Measurements from ENCODE around the gene SLC36A1. TPM values are rescaled to one million over a fixed set of nuclear protein-coding genes. Genes with fewer than 3 reads are reported as not detected.

SLC36A1 gene
- total and polyA plus RNA-seq, 2 of the 8 experiments (the other 6 are each of a cell fraction or from before 2014, with no cell fraction given) = 6.6 to 9.6 TPM

DNA sequence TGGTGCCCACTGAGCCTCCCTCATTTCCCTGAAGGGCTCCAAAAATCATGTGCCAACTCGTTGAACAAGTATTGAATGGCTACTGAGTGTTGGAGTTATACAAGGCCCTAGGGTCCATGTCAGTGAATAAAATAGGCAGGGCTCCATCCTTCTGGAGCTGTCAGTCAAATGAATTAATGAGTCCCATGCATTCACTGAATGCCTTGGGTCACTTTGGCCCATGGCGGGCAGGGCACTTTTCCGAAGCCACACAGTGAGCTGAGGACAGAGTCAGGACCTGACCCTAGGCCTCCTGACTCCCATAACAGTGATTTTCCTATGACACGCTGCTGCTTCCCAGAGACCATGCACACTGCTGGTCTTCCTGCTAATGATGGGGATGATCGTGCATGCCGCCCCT, 27.3 kb upstream of the SLC36A1 start:
- Histone ChIP-seq H3K23ac (ENCODE audit: insufficient read length) (no peak overlapping the region), H2BK12ac (ENCODE audit: low read depth, low read length) (no peak overlapping the region), H4K91ac (replicated peaks; ENCODE audit: insufficient read length, low read length) (no peak overlapping the region), H2BK120ac (replicated peaks; ENCODE audit: low read depth, low read length) (no peak overlapping the region), H3K9ac (replicated peaks in 1 of 4; ENCODE audit: extremely low read depth in 1 of 4, low read depth in 3 of 4, low read length in 3 of 4) (no peak overlapping the region), H2AK5ac (ENCODE audit: low read depth, low read length) (no peak overlapping the region), H3K79me1 (ENCODE audit: low read depth, low read length) (no peaks in the 10 kb centered on the region), H3K4me2 (ENCODE audit: insufficient read depth in 1 of 2, low read depth in 2 of 2, low read length in 2 of 2) (no peak overlapping the region), H3K36me3 (ENCODE audit: control insufficient read depth in 2 of 4, insufficient read depth in 4 of 4, low read length in 3 of 4) (no peaks in the 10 kb centered on the region), H4K8ac (ENCODE audit: extremely low read depth, insufficient read depth, low read length) (no peak overlapping the region), H3K27ac (ENCODE audit: low read depth, low read length) (no peak overlapping the region), H2BK20ac (ENCODE audit: low read length) (no peak overlapping the region), H2AFZ (ENCODE audit: low read length) (no peak overlapping the region), H4K20me1 (replicated peaks in 1 of 2; ENCODE audit: control insufficient read depth in 1 of 2, insufficient read depth in 2 of 2, low read length in 2 of 2) (no peaks in the 10 kb centered on the region), H3K9me3 (ENCODE audit: insufficient read depth in 2 of 2, low read depth in 1 of 2, low read length in 1 of 2) (peaks cover 20 to 29% of the 10 kb centered on the region in 2 experiments), H4K5ac (ENCODE audit: insufficient read length, low read depth, low read length) (no peak overlapping the region), H3K79me2 (ENCODE audit: control insufficient read depth in 1 of 2, insufficient read depth in 2 of 2, low read length in 2 of 2) (no peaks in the 10 kb centered on the region), H3K14ac (ENCODE audit: insufficient read length) (no peak overlapping the region), H3K4ac (replicated peaks; ENCODE audit: insufficient read length, low read depth, low read length) (no peak overlapping the region), H3K4me1 (replicated peaks in 1 of 4; ENCODE audit: control insufficient read depth in 3 of 4, insufficient read depth in 4 of 4, low read length in 3 of 4) (peaks cover 0 to 5% (median 0%) of the 10 kb centered on the region in 4 experiments; a peak in 2 of 7 replicates), H2BK15ac (ENCODE audit: low read length) (no peak overlapping the region), H3K27me3 (replicated peaks in 1 of 4; ENCODE audit: control insufficient read depth in 3 of 4, extremely low read depth in 1 of 4, insufficient read depth in 3 of 4, low read length in 3 of 4) (no peaks in the 10 kb centered on the region), H3K4me3 (ENCODE audit: extremely low read depth in 1 of 4, insufficient read depth in 2 of 4, low read depth in 3 of 4, low read length in 4 of 4) (no peak overlapping the region), H3K18ac (ENCODE audit: extremely low read depth, low read length) (no peak overlapping the region), H2BK5ac (ENCODE audit: low read depth, low read length) (no peak overlapping the region), H3K23me2 (ENCODE audit: low read depth, low read length) (no peaks in the 10 kb centered on the region), H3K56ac (replicated peaks; ENCODE audit: insufficient read length, low read depth, low read length) (no peak overlapping the region)
- ChIA-PET CTCF (ENCODE audit: partially characterized antibody) (interaction anchor here (1.2 to 2.8 kb wide), 3 partner anchors 14 to 104 kb away, joined by 3 to 10 read pairs (median 5); no protein-coding TSS in a partner anchor), POLR2A (ENCODE audit: partially characterized antibody) (no interaction called here)
- FAIRE-seq = no peak
- DNase-seq (ENCODE audit: low read depth in 1 of 2, low spot score in 2 of 2) = no peak
- 96% methylated on average over 6 of the region's 6 CpGs; no CpG with 5 or more reads in 1 of the 2 experiments for WGBS, 2 experiments (ENCODE audit: extremely low coverage in 1 of 2, insufficient coverage in 1 of 2, insufficient read length in 1 of 2, insufficient replicate concordance in 2 of 2, low coverage in 1 of 2, low lambda C conversion rate in 2 of 2, missing lambda C conversion rate in 1 of 2)
- no peak for TF ChIP-seq HDAC2 (IDR thresholded peaks at IDR 0.05; ENCODE audit: borderline replicate concordance in 1 of 2, low read depth in 2 of 2, low read length in 2 of 2)
- no peak for TF ChIP-seq MAFK (IDR thresholded peaks at IDR 0.05; ENCODE audit: low read depth, low read length)
- no peak for TF ChIP-seq TCF12 (IDR thresholded peaks at IDR 0.05; ENCODE audit: low read depth, low read length)
- no peak for TF ChIP-seq RAD21 (IDR thresholded peaks at IDR 0.05 in 1 of 2, conservative IDR thresholded peaks at IDR 0.05 in 1 of 2; ENCODE audit: low read depth in 2 of 2, low read length in 2 of 2)
- TF ChIP-seq GTF2F1 (IDR thresholded peaks at IDR 0.05; ENCODE audit: borderline replicate concordance, low read depth, low read length) = no peak
- no peak for TF ChIP-seq CEBPB (IDR thresholded peaks at IDR 0.05; ENCODE audit: low read depth, low read length)
- TF ChIP-seq ZNF274 (IDR thresholded peaks at IDR 0.05; ENCODE audit: borderline replicate concordance, extremely low read depth, low read length) = no peak
- TF ChIP-seq FOSL1 (IDR thresholded peaks at IDR 0.05; ENCODE audit: insufficient read depth, low read depth, low read length) = no peak
- TF ChIP-seq, protein P1, sequence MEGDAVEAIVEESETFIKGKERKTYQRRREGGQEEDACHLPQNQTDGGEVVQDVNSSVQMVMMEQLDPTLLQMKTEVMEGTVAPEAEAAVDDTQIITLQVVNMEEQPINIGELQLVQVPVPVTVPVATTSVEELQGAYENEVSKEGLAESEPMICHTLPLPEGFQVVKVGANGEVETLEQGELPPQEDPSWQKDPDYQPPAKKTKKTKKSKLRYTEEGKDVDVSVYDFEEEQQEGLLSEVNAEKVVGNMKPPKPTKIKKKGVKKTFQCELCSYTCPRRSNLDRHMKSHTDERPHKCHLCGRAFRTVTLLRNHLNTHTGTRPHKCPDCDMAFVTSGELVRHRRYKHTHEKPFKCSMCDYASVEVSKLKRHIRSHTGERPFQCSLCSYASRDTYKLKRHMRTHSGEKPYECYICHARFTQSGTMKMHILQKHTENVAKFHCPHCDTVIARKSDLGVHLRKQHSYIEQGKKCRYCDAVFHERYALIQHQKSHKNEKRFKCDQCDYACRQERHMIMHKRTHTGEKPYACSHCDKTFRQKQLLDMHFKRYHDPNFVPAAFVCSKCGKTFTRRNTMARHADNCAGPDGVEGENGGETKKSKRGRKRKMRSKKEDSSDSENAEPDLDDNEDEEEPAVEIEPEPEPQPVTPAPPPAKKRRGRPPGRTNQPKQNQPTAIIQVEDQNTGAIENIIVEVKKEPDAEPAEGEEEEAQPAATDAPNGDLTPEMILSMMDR (IDR thresholded peaks at IDR 0.05; ENCODE audit: control extremely low read depth in 1 of 3, insufficient read depth in 1 of 3, low read depth in 1 of 3, low read length in 3 of 3) = no peak
- TF ChIP-seq CHD2 (IDR thresholded peaks at IDR 0.05; ENCODE audit: low read length) = no peak
- no peak for TF ChIP-seq KDM5A (IDR thresholded peaks at IDR 0.05; ENCODE audit: low read length)
